GM19324 (cell line): Measurements from ENCODE around the gene MYO1F.
"Not testable (repeated sequence)": the region's sequence is repeated elsewhere in the genome, so short reads cannot be mapped to it uniquely, and the experiment has no call there.

Source experiments
- ATAC-seq: cut with Tn5 transposase; IDR thresholded peaks from one replicate; pipeline ENCODE4 v1.9.1; 2021; ENCODE audit warnings: mild to moderate bottlenecking, moderate library complexity; ENCODE audit not compliant: unreplicated experiment, low FRiP score

MYO1F gene

DNA sequence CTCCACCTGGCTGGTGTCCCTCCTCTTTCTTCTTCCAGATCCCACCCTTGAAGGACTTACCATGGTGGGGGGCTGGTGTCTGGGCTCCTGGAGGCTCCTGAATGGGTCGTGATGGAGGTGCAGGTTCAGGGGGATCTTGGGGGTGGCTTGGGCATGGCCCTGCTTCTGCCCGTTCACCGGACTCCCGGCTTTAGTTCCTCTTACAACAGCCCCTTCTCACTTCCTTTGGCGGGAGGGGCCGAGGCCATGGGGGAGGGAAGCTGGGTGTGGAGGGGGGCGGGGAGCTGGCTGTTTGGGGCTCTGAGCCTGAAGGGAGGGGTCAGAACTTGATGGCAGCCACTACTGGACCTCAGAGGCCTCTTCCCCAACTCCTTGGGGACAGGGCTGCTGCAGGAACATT is at the start of gene MYO1F:
Gene MYO1F, minus strand, starts transcription at position 196 of the 400 bp plus-strand sequence. Its CDS starts 133 bp downstream, at position 63.
- no peak for ATAC-seq

- no peak for ATAC-seq
Measured at GRCh38 chr19:8626842-8627241, 49.6 kb upstream of the MYO1F start.

DNA sequence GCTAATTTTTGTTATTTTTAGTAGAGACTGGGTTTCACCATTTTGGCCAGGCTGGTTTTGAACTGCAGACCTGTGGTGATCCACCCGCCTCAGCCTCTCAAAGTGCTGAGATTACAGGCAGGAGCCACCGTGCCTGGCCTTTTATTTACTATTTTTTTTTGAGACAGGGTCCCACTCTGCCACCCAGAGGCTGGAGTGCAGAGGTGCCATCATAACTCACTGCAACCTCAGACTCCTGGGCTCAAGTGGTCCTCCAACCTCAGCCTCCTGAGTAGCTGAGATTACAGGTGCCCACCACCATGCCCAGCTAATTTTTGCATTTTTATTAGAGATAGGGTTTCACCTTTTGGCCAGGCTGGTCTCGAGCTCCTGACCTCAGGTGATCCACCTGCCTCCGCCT is 45.6 kb upstream of the MYO1F start:
- not testable (repeated sequence) for ATAC-seq

GRCh38 chr19:8618751-8619150 is 41.5 kb upstream of the MYO1F start:
- no peak for ATAC-seq

- ATAC-seq, result no peak
Measured at GRCh38 chr19:8617984-8618383, 40.7 kb upstream of the MYO1F start.

DNA sequence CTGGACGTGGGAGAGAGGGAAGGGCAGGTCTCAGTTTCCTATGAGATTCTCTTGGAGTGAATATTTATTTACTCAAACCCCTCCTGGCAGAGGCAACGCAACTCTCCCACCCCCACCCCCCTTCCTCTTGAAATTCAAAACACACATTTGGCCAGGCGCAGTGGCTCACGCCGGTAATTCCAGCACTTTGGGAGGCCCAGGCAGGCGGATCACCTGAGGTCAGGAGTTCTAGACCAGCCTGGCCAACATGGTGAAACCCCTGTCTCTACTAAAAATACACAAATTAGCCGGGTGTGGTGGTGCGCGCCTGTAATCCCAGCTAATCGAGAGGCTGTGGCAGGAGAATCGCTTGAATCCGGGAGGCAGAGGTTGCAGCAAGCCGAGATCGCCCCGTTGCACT is 40.1 kb upstream of the MYO1F start:
- not testable (repeated sequence) for ATAC-seq

GRCh38 chr19:8616861-8617260 is 39.6 kb upstream of the MYO1F start:
- ATAC-seq, result no peak

DNA sequence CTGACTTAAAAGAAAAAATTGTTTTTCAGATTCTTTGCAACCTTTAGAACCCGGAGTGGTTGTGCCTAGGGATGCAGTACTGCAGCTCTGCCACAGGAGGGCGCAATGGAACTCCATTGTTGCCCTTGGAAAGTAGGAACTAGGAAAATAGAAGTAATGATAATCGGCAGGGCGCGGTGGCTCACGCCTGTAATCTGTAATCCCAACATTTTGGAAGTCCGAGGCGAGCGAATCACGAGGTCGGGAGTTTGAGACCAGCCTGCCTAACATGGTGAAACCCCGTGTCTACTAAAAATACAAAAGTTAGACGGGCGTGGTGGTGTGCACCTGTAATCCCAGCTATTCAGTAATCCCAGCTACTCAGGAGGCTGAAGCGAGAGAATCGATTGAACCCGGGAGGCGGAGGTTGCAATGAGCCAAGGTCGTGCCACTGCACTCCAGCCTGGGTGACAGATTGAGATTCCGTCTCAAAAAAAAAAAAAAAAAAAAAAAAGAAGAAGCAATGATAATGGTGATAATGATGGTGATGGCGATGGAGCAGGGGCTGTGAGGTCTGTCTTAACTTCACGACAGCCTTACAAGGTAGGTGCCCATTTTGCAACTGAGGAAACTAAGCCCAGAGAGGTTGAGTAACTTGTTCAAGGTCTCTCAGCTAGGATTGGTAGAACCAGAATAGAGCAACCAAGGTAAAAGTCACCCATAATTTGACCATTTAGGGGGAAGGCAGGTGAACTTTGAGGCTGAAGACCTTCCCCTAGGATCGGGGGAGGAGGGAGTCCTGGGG is 38.8 kb upstream of the MYO1F start:
- no peak for ATAC-seq

- ATAC-seq, result no peak
Measured at GRCh38 chr19:8615024-8615423, 37.8 kb upstream of the MYO1F start.

DNA sequence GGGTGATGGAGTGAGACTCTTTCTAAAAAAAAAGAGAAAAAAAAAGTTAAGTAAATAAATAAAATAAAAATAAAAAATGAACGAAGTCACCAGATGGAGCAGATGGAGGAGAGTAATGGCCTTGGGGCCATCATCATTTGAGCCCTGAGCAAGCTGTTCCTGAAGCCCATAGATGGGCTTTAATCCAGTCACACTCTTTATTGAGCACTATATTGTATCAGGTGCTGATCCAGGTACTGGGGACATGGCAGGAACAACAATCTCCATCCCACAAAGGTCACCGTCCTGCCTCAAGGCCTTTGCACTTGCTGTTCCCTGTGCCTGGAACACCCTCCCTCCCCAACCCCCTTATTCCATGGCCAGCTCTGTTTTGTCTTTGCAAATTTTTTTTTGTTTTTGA is 37.2 kb upstream of the MYO1F start:
- ATAC-seq, result no peak

DNA sequence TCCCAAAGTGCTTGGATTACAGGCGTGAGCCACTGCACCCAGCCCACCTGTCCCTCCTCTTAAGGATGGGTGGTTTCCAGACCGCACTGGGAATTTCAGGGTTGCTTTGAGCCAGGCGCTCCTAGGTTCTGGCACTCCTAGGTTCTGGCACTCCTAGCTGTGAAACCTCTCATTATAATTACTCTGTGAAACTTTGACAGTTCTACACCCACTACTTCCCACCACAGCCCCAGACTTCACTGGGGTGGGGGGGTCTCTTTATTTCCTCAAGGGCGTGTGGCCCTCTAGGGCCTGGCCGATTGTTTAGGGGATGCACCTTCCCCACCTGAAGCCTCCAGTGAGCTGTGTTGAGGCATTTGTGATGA is 35.5 kb upstream of the MYO1F start:
- ATAC-seq, result no peak

- no peak for ATAC-seq
Measured at GRCh38 chr19:8611877-8612806, 34.9 kb upstream of the MYO1F start.

DNA sequence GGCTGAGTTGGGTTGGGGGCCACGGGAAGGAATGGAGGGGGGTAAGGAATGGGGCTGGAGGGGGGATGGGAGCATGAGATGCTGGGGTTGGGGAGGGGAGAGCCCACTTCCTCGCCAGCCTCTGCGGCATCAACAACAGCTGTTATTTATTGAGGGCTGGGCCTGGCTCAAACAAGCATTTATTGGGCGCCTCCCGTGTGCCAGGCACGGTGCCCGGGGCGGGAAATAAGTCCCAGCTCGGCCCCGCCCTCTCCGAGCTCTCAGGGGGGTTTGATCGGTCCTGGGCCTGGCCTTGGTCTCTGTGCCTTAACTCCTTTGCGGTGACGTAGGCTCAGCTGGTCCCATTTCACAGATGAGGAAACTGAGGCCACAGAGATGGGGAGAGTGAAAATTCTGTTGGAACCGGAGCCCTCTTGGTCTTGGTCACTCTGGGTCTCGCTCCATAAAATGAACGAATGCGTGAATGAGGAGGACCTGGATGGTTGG is 34.2 kb upstream of the MYO1F start:
- no peak for ATAC-seq

GRCh38 chr19:8610936-8611300 is 33.7 kb upstream of the MYO1F start:
- no peak for ATAC-seq

GRCh38 chr19:8610041-8610935 is 33.0 kb upstream of the MYO1F start, which contains the start of gene ADAMTS10:
Gene ADAMTS10, minus strand, starts transcription at chr19:8610715. Its CDS starts 5,005 bp downstream, at chr19:8605710.
- no peak for ATAC-seq

DNA sequence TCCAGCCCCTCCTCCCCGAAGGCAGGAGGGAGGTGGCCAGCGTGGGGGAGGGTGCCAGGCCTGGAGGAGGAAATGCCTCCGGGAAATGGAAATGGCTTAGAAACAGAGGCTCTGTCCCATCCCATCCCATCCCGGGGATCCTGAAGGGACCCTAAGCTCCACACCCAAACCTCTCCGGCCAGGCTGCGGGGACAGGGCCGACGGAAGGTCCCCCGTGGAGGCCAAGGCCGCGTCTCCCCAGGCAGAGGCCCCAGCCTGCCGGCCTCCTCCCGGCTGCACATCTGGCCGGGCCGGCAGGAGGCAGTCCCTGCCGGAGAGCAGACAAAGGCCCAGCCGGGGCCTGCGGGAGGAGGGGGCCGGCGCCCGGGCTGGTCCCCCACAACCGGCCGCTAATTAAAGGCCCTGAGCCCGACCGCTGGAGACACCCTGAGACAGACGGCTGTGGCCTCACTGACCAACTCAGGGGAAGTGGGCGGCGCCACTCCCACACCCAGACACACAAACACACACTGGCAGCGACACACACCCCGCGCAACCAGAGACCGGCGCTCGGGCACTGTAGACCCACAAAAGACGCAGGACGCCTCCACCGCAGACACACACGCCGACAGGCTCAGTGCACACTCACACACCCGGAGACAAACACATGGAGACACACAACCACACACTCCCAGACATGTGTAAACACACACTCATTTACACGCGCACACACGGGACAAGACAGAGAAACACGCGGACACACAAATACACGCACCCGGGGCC is 32.2 kb upstream of the MYO1F start:
- ATAC-seq, result no peak

- no peak for ATAC-seq
Measured at GRCh38 chr19:8608941-8609278, 31.7 kb upstream of the MYO1F start.

DNA sequence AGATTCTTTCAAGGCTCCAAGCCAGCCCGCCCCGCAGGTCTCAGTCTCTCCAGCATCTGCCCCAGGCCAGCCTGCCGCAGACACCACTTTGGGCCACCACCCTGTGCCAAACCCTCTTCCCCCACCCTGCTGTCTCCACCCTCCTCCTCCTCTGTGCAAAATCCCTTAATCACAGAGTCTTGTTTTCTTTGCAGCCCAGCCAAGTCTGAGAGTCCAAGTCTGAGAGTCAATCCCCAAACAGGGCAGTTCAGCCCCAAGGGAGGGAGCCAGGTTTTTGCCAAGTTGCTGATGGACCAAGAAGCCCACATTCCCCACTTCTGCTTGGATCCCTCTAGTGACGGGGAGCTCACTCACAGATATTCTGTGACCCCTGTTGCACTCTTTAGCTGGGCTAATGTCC is 30.1 kb upstream of the MYO1F start:
- ATAC-seq, result no peak

GRCh38 chr19:8605514-8605913 is 28.3 kb upstream of the MYO1F start:
- ATAC-seq, result no peak

GRCh38 chr19:8601796-8602195 is 24.6 kb upstream of the MYO1F start:
- ATAC-seq, result no peak
